ENCODE results near the gene LDHA. TPM values are rescaled to one million over a fixed set of nuclear protein-coding genes. Genes with fewer than 3 reads are reported as not detected.

Gene LDHA
- total and polyA plus RNA-seq, 9 of the 15 experiments (the other 6 are each of a cell fraction or from before 2014, with no cell fraction given), result 535 to 3,001 (median 926) TPM

DNA sequence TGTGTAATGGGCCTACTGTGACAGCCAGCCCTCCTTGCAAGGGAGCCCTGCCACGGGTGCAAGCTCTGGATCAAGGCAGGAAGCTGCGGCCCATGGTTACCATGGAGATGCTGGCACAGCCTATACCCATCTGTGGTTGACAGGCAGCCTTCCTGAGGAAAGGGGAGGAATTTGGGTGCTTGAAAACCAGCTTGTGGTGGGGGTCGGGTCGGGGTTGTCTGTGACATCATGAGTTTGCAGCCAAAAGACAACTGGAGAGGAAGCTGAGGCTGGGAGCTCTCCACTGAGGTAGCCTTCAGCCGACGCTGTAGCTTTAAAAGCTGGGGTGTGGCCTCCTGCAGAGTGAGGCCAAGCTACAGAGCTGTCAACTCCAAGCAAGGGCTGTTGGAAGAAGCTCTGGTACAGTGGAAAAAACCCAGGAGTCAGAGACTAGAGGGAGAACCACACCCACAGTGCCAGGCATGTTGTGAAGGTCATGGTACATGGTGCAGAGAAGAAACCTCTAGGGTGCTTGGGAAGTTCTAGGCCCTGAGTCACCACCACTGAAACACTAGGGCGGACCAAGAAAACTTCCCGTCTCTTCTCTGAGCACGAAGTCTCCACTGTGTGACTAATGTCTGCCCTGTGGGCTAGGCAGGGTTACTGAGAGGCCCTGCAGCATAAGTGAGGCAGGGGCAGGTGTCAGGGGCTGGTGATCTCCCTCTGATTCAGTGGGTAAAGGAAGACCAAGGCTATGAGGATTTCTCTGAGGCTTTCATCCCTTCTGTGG lies 10.8 kb upstream of the LDHA start:
- H3K79me2 ChIP-seq (ENCODE audit: control insufficient read depth, insufficient read depth, low read length), result no peaks in the 10 kb centered on the region
- ATAC-seq (peak; percentile 84), DNase-seq (ENCODE audit: extremely low read depth in 1 of 4, low spot score in 3 of 4) (peak; percentile 23 to 59 (median 42)), FAIRE-seq (peak; percentile 76)
- peak overlapping the region; percentile 81 for H3K27ac ChIP-seq (ENCODE audit: extremely low read depth, low read depth, low read length)
- no peaks in the 10 kb centered on the region for H3K36me3 ChIP-seq (ENCODE audit: control insufficient read depth, insufficient read depth, low read length)
- H3K27me3 ChIP-seq (ENCODE audit: control insufficient read depth in 2 of 2, insufficient read depth in 2 of 2, low read length in 2 of 2), result no peaks in the 10 kb centered on the region
- 14% methylated on average over 8 of the region's 9 CpGs for WGBS (ENCODE audit: insufficient coverage, low coverage, missing lambda C conversion rate)
- H3K4me2 ChIP-seq (ENCODE audit: insufficient read depth, low read length), result peak overlapping the region; percentile 66
- no peak overlapping the region for H3K4me3 ChIP-seq
- H3K9me3 ChIP-seq (replicated peaks; ENCODE audit: control insufficient read depth, insufficient read depth, low read depth, low read length), result no peaks in the 10 kb centered on the region
- H3K9me1 ChIP-seq (ENCODE audit: control insufficient read depth, insufficient read depth, low read length), result no peaks in the 10 kb centered on the region
- H3K9ac ChIP-seq (ENCODE audit: insufficient read depth in 1 of 2, low read depth in 2 of 2, low read length in 2 of 2), result peak overlapping the region; percentile 57 to 69; a peak in 3 of 4 replicates
- in situ Hi-C loops (cut with MboI), result no loop called here
- peaks cover 10 to 18% of the 10 kb centered on the region in 2 experiments; a peak in 4 of 5 replicates for H3K4me1 ChIP-seq (replicated peaks in 1 of 2; ENCODE audit: control insufficient read depth in 2 of 2, insufficient read depth in 2 of 2, low read length in 2 of 2)
- ChIA-PET POLR2A (interaction anchor here (1.8 to 4.0 kb wide), 4 partner anchors 9 to 26 kb away, joined by 5 to 45 read pairs (median 16); partner anchors contain the start of gene LDHA), CTCF (ENCODE audit: low intra/inter-chr PET ratio) (no interaction called here)
- H4K20me1 ChIP-seq (replicated peaks; ENCODE audit: control insufficient read depth, insufficient read depth, low read length), result no peaks in the 10 kb centered on the region
- BruUV-seq (replicated peaks), result no TSS peak
- intact Hi-C loops (cut with micrococcal nuclease), result no loop called here
- peak overlapping the region; percentile 95 for H2AFZ ChIP-seq (ENCODE audit: low read depth, low read length)
- TF ChIP-seq, protein P1, sequence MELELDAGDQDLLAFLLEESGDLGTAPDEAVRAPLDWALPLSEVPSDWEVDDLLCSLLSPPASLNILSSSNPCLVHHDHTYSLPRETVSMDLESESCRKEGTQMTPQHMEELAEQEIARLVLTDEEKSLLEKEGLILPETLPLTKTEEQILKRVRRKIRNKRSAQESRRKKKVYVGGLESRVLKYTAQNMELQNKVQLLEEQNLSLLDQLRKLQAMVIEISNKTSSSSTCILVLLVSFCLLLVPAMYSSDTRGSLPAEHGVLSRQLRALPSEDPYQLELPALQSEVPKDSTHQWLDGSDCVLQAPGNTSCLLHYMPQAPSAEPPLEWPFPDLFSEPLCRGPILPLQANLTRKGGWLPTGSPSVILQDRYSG (tag; conservative IDR thresholded peaks at IDR 0.05; ENCODE audit: low read depth), result 0 out of 2 replicates have a peak, but pooled peaks have one; percentile 18
- peak; percentile 34; the same call in 1 of the 2 replicates for TF ChIP-seq L3MBTL2 (IDR thresholded peaks at IDR 0.05)
- no peak for TF ChIP-seq POLR2B (IDR thresholded peaks at IDR 0.05; ENCODE audit: low read depth, partially characterized antibody)
- no peak for TF ChIP-seq MBD2 (IDR thresholded peaks at IDR 0.05; ENCODE audit: borderline replicate concordance, low read depth)
- no peak for TF ChIP-seq SP1 (CRISPR knock-in tag; IDR thresholded peaks at IDR 0.05)
- no peak for TF ChIP-seq DDX20 (tag; IDR thresholded peaks at IDR 0.05; ENCODE audit: low read depth)
- TF ChIP-seq THRAP3 (IDR thresholded peaks at IDR 0.05; ENCODE audit: borderline replicate concordance), result no peak
- no peak for TF ChIP-seq ELF1 (tag; IDR thresholded peaks at IDR 0.05)
- TF ChIP-seq FOXJ2 (tag; IDR thresholded peaks at IDR 0.05), result no peak
- peak; percentile 66 for TF ChIP-seq FOSL1 (tag; conservative IDR thresholded peaks at IDR 0.05)
- TF ChIP-seq, protein P2, sequence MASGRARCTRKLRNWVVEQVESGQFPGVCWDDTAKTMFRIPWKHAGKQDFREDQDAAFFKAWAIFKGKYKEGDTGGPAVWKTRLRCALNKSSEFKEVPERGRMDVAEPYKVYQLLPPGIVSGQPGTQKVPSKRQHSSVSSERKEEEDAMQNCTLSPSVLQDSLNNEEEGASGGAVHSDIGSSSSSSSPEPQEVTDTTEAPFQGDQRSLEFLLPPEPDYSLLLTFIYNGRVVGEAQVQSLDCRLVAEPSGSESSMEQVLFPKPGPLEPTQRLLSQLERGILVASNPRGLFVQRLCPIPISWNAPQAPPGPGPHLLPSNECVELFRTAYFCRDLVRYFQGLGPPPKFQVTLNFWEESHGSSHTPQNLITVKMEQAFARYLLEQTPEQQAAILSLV (tag; IDR thresholded peaks at IDR 0.05), result no peak
- TF ChIP-seq, protein P3, sequence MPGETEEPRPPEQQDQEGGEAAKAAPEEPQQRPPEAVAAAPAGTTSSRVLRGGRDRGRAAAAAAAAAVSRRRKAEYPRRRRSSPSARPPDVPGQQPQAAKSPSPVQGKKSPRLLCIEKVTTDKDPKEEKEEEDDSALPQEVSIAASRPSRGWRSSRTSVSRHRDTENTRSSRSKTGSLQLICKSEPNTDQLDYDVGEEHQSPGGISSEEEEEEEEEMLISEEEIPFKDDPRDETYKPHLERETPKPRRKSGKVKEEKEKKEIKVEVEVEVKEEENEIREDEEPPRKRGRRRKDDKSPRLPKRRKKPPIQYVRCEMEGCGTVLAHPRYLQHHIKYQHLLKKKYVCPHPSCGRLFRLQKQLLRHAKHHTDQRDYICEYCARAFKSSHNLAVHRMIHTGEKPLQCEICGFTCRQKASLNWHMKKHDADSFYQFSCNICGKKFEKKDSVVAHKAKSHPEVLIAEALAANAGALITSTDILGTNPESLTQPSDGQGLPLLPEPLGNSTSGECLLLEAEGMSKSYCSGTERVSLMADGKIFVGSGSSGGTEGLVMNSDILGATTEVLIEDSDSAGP (CRISPR knock-in tag; IDR thresholded peaks at IDR 0.05), result peak; percentile 86
- TF ChIP-seq KLF10 (CRISPR knock-in tag; IDR thresholded peaks at IDR 0.05), result no peak
- no peak for TF ChIP-seq ZBED1 (IDR thresholded peaks at IDR 0.05)
- TF ChIP-seq ZNF77 (CRISPR knock-in tag; IDR thresholded peaks at IDR 0.05), result no peak
- TF ChIP-seq TAF1 (IDR thresholded peaks at IDR 0.05; ENCODE audit: control insufficient read depth, extremely low read depth, insufficient read depth, low read length, severe bottlenecking), result peak; percentile 10
- peak in 1 of 3 experiments; percentile 69 for TF ChIP-seq YY1 (IDR thresholded peaks at IDR 0.05; ENCODE audit: borderline replicate concordance in 1 of 3, control insufficient read depth in 1 of 3, extremely low read depth in 1 of 3, insufficient read depth in 3 of 3, insufficient read length in 1 of 3, insufficient replicate concordance in 2 of 3, low read depth in 1 of 3, low read length in 2 of 3)
